RPMI8226 (cell line): Measurements from ENCODE around the gene LUC7L3.
"Not testable (repeated sequence)": the region's sequence is repeated elsewhere in the genome, so short reads cannot be mapped to it uniquely, and the experiment has no call there.

Experiments
- DNase-seq: peaks from one replicate; pipeline ENCODE4 v3.0.0-alpha.2; 2015

The LUC7L3 gene

DNA sequence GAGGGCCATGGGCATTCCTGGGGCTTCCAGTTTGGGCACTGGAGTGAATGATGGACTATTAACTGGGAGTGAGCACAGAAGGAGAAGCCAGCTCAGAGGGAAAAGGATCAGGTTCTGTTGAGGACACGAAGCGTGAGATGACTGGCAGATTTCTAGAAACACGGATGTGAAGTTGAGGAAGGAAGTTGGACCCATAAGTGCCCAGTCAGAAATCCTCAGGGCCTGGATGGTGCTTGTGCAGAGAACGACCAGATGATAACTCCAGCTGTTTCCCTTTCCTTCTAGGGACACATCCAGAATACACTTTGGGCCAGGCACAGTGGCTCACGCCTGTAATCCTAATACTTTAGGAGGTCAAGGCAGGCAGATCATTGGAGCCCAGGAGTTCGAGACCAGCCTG lies 71.2 kb downstream of the LUC7L3 start:
- DNase-seq: no peak

DNA sequence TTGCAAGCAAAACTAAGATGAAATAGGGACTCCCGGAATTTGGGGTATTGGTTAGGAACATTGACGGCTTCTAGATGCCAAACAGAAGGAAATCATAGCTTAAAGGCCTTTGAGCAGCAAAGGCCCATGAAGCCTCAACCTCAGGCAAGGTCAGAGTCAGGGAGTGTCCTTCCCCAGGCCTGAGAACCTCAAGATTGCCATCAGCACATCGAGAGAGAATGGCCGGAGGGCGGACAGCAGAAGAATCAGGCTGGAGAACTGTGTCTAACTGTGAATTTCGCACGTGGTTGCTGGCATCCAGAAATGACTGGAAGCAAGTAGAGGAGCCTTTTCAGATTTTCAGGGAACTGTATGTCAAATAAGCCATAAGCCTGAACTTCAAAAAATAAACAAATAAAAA lies 72.7 kb downstream of the LUC7L3 start:
- no peak for DNase-seq

- no peak for DNase-seq
These were observed 73.6 kb downstream of the LUC7L3 start for GRCh38 chr17:50793007-50793406.

GRCh38 chr17:50794361-50794760 lies 75.0 kb downstream of the LUC7L3 start:
- DNase-seq: no peak

DNA sequence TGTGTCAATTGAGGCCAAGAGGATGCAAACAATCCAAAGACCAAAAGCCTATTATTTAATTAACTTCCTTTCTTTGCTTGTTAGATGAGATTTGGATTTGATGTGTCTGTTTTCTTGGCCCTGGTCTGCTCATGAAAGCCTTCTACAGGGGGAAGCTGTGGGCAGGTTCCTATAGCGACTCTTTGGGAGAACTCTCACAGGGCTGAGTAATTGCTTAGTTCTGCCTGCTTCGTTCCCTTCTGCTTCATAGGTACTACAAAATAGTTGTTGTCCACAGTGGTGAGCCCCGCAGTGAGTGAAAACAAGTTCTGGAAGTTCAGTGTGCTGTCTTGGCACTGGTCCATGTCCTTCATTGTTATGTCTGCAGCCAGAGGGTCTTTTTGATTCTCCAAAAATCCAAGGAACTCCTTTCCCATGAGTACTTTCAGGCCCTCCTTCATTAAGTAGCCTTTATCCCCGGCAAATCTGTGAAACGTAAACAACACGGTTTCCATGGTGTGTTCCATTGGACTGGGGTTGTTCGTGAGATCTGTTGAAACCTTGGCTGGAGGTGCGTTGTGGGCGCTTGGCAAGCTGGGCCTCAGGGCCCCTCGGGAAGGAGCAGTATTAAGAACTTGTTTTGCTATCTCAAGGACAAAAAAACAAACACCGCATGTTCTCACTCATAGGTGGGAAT lies 77.9 kb downstream of the LUC7L3 start:
- DNase-seq: no peak

DNA sequence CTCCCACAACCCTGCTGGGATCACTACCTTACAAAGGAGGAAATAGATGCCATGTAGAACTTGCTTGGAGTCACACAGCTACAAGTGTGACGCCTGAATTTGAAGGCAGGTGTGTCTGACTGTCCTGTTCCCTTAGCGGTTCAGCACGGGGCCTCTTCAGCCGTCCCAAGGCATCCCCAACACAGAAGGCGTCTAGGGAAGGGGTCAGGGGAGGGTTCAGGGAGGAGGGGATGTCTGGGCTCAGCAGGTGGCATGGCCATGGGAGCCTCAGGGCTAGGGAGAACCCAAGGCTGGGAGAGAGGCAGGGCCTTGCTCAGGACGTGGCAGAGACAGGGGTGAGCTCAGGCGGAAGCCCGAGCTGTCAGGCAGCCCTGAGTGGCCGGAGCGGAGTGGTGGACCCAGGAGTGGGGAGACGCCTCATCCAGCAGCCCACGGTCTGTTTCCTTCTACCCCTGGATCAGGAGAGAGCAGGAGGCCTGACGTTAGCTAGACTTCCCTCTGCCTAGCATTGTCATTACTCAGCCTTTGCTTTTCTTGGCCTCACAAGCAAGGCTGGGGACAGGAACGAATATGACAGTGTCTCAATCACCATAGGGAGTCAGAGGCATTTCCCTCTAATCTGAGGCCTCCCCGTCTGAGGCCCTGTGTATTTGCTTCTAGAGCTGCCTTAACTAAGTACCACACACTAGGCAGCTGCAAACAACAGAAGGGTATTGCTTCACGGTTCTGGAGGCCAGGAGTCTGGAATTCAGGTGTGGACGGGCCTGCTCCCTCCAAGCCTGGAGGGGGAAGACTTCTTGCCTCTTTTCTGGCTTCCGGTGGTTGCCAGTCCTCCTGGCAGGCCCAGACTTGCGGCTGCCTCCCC lies 79.3 kb downstream of the LUC7L3 start:
- no peak for DNase-seq

- no peak for DNase-seq
These were observed 80.2 kb downstream of the LUC7L3 start for GRCh38 chr17:50799582-50799981.

DNA sequence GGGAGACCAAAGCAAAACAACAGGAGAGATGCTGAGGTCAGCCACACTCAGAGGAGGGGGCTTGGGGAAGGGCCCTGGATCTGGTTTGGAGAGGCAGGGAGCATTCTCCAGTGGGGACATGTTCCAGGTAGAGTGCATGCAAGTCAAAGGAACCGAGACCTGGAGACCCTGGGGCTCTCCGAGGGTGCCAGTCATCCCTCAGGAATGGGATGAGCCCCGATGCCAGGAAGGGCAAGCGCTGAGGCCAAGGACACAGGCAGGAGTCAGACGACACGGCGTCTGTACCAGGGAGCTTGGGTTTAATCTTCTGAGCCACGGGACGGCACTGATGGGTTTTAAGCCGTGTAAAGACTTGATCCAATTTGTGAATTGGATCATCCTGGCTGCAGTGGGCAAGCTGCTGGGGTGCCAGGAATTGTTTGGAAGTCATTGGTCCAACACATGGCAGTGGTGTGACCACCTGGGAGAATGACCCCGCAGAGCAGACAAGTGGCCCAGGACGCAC lies 80.8 kb downstream of the LUC7L3 start:
- no peak for DNase-seq

DNA sequence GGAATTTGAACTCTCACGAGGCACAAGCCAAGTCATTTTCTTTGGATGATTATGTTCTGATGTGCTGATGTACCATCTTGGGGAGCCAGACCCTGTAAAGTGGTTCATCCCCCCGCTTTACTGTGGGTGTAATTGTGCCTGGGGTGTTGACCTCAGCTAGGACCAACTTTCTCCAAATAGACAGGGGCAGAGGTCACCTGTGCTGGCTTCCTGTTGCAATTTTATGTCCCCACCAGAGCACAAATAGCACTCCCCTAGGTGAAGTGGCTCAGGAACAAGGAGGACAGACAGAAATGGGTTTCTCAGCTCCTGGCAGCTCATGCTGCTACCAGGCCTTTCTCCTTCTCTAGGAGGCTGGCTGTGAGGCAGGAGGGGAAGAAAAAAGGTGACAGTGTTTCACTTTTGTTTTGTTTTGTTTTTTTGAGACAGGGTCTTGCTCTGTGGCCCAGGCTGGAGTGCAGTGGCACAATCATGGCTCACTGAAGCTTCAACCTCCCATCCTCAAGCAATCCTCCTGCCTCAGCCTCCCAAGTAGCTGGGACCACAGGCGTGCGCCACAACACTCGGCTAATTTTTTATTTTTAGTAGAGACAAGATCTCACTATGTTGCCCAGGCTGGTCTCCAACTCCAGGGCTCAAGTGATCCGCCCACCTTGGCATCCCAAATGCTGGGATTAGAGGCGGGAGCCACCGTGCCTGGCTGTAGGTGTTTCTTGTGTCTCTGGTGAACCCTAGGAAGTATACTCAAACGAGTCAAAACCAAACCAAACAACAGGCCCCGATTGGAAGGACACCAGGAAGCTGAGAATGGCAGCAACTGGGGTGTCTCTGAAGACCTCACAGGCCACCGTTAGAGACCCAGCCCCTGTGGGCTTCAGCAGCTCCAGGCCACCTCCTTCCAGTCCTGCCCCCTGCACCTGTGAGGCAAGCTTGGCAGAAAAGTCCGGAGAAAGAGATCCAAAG lies 83.5 kb downstream of the LUC7L3 start:
- DNase-seq: no peak

- DNase-seq: no peak
These were observed 84.3 kb downstream of the LUC7L3 start for GRCh38 chr17:50803676-50804075.

- DNase-seq: not testable (repeated sequence)
These were observed 85.5 kb downstream of the LUC7L3 start for GRCh38 chr17:50804749-50805475.

- DNase-seq: no peak
These were observed 86.1 kb downstream of the LUC7L3 start for GRCh38 chr17:50805486-50805885.
